ENCODE measurements around the gene TFEB.

The TFEB gene

GRCh38 chr6:41730531-41731436 is 4.6 kb downstream of the TFEB start:
- no peak for TF ChIP-seq EZH2phosphoT487 (IDR thresholded peaks at IDR 0.05; ENCODE audit: borderline replicate concordance, low read length)
- TF ChIP-seq, protein P1, sequence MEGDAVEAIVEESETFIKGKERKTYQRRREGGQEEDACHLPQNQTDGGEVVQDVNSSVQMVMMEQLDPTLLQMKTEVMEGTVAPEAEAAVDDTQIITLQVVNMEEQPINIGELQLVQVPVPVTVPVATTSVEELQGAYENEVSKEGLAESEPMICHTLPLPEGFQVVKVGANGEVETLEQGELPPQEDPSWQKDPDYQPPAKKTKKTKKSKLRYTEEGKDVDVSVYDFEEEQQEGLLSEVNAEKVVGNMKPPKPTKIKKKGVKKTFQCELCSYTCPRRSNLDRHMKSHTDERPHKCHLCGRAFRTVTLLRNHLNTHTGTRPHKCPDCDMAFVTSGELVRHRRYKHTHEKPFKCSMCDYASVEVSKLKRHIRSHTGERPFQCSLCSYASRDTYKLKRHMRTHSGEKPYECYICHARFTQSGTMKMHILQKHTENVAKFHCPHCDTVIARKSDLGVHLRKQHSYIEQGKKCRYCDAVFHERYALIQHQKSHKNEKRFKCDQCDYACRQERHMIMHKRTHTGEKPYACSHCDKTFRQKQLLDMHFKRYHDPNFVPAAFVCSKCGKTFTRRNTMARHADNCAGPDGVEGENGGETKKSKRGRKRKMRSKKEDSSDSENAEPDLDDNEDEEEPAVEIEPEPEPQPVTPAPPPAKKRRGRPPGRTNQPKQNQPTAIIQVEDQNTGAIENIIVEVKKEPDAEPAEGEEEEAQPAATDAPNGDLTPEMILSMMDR (IDR thresholded peaks at IDR 0.05; ENCODE audit: low read depth, low read length, poor library complexity, severe bottlenecking), result no peak
- no peaks in the 10 kb centered on the region for H3K9me2 ChIP-seq (replicated peaks; ENCODE audit: control insufficient read depth, low read length)
- no peaks in the 10 kb centered on the region for H4K20me1 ChIP-seq (ENCODE audit: control insufficient read depth, insufficient read depth, low read depth, low read length)
- no peak overlapping the region for H3K27ac ChIP-seq (ENCODE audit: low read depth, low read length)
- H3F3A ChIP-seq (ENCODE audit: control insufficient read depth, insufficient read depth), result peaks cover 3% of the 10 kb centered on the region; the same call in 1 of the 2 replicates
- H3K9me3 ChIP-seq (ENCODE audit: control insufficient read depth, insufficient read depth, low read length), result no peaks in the 10 kb centered on the region
- H3K4me1 ChIP-seq (ENCODE audit: control insufficient read depth, low read length), result peaks cover 79% of the 10 kb centered on the region
- H3K79me2 ChIP-seq (ENCODE audit: control insufficient read depth, low read length), result peaks cover 79% of the 10 kb centered on the region
- H3K4me3 ChIP-seq (ENCODE audit: low read length), result peak overlapping the region; percentile 96
- no peaks in the 10 kb centered on the region for H3K27me3 ChIP-seq (ENCODE audit: control insufficient read depth, low read length)
- peaks cover 38% of the 10 kb centered on the region for H3K36me3 ChIP-seq (ENCODE audit: control insufficient read depth, low read length)
- peak overlapping the region; percentile 98 for H3K4me2 ChIP-seq (ENCODE audit: low read length)

DNA sequence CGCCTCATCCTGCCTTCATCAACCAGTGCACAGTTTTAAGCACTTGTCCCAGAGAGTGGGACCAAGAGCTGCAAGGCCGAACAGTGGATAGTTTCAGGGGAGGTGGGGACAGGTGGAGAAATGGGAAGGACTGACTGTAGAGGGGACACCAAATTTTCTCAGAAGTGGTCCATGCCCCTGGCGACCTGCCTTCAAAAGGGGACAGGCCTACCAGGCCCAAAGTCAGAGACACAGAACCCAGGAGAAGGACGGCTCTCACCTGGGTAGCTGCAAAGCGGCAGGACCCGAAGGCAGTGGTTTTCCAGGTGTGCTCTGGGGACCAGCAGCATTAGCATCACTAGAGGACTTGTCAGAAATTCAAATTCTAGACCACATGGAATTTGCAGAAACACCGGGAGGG is 5.8 kb downstream of the TFEB start:
- Histone ChIP-seq H3K36me3 (ENCODE audit: control insufficient read depth, low read length) (peaks cover 38% of the 10 kb centered on the region), H3K9me3 (ENCODE audit: control insufficient read depth, insufficient read depth, low read length) (no peaks in the 10 kb centered on the region), H3K4me2 (ENCODE audit: low read length) (peak overlapping the region; percentile 98), H3K4me1 (ENCODE audit: control insufficient read depth, low read length) (peaks cover 88% of the 10 kb centered on the region), H3K9me2 (replicated peaks; ENCODE audit: control insufficient read depth, low read length) (no peaks in the 10 kb centered on the region), H3K27ac (ENCODE audit: low read depth, low read length) (no peak overlapping the region), H3K27me3 (ENCODE audit: control insufficient read depth, low read length) (no peaks in the 10 kb centered on the region), H4K20me1 (ENCODE audit: control insufficient read depth, insufficient read depth, low read depth, low read length) (no peaks in the 10 kb centered on the region), H3K79me2 (ENCODE audit: control insufficient read depth, low read length) (peaks cover 90% of the 10 kb centered on the region), H3K4me3 (ENCODE audit: low read length) (0 out of 2 replicates have a peak overlapping the region, but pooled peaks have one; percentile 10), H3F3A (ENCODE audit: control insufficient read depth, insufficient read depth) (peaks cover 3% of the 10 kb centered on the region; the same call in 1 of the 2 replicates)
- TF ChIP-seq, protein P1 (IDR thresholded peaks at IDR 0.05; ENCODE audit: low read depth, low read length, poor library complexity, severe bottlenecking), result no peak
- no peak for TF ChIP-seq EZH2phosphoT487 (IDR thresholded peaks at IDR 0.05; ENCODE audit: borderline replicate concordance, low read length)

DNA sequence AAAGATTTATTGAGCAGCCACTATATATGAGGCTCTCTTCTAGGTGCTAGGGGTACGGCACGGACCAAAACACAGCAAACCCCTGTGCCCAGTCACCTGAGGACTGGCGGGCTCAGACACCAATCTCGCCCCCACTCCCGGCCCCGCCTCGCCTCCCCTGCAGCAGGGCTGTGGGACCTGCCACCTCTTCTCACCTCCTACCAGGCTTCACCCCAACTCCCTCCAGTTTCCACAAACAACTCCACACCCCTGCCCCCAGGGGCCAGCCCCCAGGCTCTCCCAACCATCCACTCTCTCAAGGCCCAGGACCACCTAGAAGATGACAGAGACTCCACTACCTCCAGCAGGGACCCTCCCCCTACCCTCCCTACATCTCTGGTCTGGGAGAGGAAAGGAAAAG is 6.5 kb downstream of the TFEB start:
- Histone ChIP-seq H3K27ac (ENCODE audit: low read depth, low read length) (no peak overlapping the region), H3K9me3 (ENCODE audit: control insufficient read depth, insufficient read depth, low read length) (no peaks in the 10 kb centered on the region), H4K20me1 (ENCODE audit: control insufficient read depth, insufficient read depth, low read depth, low read length) (no peaks in the 10 kb centered on the region), H3K4me2 (ENCODE audit: low read length) (peak overlapping the region; percentile 98), H3K4me1 (ENCODE audit: control insufficient read depth, low read length) (peaks cover 94% of the 10 kb centered on the region), H3K27me3 (ENCODE audit: control insufficient read depth, low read length) (no peaks in the 10 kb centered on the region), H3K4me3 (ENCODE audit: low read length) (no peak overlapping the region), H3K9me2 (replicated peaks; ENCODE audit: control insufficient read depth, low read length) (no peaks in the 10 kb centered on the region), H3F3A (ENCODE audit: control insufficient read depth, insufficient read depth) (peaks cover 4% of the 10 kb centered on the region; the same call in 1 of the 2 replicates), H3K36me3 (ENCODE audit: control insufficient read depth, low read length) (peaks cover 41% of the 10 kb centered on the region), H3K79me2 (ENCODE audit: control insufficient read depth, low read length) (peaks cover 96% of the 10 kb centered on the region)
- TF ChIP-seq, protein P1 (IDR thresholded peaks at IDR 0.05; ENCODE audit: low read depth, low read length, poor library complexity, severe bottlenecking), result no peak
- no peak for TF ChIP-seq EZH2phosphoT487 (IDR thresholded peaks at IDR 0.05; ENCODE audit: borderline replicate concordance, low read length)

All from DOHH2 (cell line).